Middle frontal gyrus (tissue), 1 donor: ENCODE measurements around the gene GXYLT1.
"Not testable (repeated sequence)": the region's sequence is repeated elsewhere in the genome, so short reads cannot be mapped to it uniquely, and the experiment has no call there.

ENCODE experiments used
- DNase-seq: peaks from one replicate; pipeline ENCODE4 v3.0.0-alpha.2; 2015; ENCODE audit warnings: low spot score; ENCODE audit errors: extremely low spot score

Gene GXYLT1, protein sequence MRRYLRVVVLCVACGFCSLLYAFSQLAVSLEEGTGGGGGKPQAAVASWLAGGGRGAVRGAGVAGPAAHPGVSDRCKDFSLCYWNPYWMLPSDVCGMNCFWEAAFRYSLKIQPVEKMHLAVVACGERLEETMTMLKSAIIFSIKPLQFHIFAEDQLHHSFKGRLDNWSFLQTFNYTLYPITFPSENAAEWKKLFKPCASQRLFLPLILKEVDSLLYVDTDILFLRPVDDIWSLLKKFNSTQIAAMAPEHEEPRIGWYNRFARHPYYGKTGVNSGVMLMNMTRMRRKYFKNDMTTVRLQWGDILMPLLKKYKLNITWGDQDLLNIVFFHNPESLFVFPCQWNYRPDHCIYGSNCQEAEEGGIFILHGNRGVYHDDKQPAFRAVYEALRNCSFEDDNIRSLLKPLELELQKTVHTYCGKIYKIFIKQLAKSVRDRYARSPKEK

DNA sequence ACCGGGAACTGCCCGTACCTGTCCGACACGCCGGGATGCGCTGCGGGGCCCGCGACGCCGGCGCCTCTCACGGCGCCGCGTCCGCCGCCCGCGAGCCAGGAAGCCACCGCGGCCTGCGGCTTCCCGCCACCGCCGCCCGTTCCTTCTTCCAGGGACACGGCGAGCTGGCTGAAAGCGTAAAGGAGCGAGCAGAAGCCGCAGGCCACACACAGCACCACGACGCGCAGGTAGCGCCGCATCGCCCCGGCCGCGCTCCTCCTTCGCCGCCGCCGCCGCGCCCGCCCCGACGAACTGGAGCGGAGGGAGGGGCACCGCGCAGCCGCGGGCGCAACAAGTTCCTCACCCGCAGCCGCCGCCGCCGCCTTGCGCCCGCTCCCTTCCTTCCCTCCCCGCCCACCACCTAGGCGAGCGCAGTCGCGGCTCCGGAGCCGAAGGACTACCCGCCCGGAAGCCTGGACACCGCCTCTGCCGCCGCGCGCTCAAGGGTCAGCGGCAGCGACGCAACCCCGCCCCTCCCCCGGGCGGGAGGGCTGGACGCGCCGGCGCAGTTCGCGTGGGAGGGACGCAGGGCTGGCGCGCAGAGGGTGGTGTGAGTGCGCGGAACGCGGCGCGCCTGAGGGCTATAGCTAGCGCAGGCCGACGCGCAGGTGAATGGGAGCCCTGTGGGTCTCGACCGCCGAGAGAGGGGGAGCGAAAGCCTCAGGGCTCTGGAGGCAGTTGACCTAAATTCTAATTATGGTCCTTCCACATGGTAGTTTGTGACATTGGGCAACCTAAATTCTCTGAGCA, at the start of gene GXYLT1:
TSS of gene GXYLT1 (minus strand) at position 467 of the 789 bp plus-strand sequence. CDS start at position 239, 228 bp downstream.
- DNase-seq: peak; percentile 84

DNA sequence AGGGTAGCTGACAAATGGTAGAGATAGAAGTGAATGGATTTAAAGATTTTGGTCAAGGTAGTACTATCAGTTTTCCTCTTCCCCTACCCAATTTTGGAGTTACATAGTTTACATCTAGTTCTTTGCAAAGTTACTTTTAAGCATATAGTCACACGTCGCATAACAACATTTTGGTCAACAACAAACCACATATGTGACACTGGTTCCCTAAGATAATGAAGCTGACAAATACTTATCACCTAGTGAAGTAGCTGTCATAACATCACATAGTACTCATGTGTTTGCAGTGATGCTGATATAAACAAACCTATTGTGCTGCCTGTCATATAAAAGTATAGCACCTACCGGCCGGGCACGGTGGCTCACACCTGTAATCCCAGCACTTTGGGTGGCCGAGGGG, 48.0 kb upstream of the GXYLT1 start:
- DNase-seq: no peak

DNA sequence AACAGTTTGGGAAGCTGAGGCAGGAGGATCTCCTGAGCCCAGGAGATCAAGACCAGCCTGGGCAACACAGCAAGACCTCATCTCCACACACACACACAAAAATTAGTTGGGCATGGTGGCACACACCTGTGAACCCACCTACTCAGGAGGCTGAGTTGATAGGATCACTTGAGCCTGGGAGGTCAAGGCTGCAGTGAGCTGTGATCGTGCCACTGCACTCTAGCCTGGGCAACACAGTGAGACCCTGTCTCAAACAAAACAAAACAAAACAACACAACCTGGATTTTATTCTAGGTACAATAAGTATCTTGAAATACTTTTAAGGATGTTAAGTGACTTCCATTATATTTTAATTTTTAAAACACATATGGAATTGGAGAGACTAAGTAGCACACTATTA, 47.6 kb upstream of the GXYLT1 start:
- DNase-seq: no peak

DNA sequence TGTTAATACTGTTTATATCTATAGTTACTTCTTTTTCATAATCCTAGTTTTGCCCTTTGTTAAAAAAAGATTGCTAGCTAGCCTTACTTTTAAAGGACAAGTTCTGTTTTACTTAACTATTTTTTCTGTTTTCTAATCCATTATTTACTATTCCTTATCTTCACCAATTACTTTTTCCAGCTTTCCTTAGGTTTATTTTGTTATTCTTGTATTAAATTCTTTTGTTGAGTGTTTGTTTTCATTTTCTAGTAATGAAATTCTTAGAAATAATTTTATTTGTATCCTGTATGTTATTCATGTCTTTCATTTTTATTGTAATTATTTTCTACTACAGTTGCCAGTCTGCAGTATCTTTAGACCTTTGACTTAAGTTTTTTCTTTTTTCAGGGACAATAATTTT, 45.7 kb upstream of the GXYLT1 start:
- no peak for DNase-seq

DNA sequence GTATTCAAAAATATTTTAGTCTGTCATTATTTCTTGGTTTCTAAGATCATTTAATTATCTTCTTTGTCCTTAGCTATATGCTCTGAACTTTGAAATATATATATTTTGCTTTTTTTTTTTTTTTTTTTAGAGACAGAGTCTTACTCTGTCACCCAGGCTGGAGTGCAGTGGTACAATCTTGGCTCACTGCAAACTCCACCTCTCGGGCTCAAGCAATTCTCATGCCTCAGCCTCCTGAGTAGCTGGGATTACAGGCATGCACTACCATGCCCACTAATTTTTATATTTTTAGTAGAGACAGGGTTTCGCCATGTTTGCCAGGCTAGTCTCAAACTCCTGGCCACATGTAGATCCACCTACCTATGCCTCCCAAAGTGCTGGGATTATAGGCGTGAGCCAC, 43.6 kb upstream of the GXYLT1 start:
- DNase-seq: not testable (repeated sequence)

DNA sequence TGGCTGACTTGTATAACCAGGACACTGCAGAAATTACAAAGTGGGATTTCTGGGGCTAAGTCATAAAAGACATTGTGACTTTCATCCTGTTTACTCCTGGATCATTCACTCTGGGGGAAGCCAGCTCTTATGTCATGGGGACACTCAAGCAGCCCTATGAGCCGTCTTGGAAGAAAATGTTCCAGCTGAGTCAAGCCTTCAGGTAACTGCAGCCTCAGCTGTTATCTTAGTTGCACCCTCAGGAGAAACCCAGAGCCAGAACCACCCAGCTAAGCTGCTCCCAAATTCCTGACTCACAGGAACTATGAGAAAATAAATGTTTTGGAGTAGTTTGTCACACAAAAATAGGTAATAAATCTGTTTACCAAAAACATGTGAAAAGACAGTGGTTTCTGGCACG, 43.1 kb upstream of the GXYLT1 start:
- no peak for DNase-seq

DNA sequence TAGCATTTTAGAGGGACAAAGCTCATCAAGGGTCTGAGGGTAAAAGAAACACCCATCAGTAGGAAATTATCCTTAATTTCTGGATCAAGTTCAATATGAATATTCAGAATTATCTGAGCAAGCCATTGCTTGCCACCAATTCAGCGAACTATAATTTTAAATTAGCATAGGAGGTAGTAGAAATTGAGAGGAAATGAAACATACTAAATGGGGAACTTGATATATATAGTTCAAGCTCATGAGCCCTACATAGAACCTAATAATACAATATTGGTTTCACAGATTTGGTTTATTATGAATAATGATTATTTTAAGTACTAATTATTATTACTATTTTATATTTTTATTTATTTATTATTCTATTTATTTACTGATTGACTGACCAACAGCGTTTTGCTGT, 42.1 kb upstream of the GXYLT1 start:
- DNase-seq: no peak

DNA sequence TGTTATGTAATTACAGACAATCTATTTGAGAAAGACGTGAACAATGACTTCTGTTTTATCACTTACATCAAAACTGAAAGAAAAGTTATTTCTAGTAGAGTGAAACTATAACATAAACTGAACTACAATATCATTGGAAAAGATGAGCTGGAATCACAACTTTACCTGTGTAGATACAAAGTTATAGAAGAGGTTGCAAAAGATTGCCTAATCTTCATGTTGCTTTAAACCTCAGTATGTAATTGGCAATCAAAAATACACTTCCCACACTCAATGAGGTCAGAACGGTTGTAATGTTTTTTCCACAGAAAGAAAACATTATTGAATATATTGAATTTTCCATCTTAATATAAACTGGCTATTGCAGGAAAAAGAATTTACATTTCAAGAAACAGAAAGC, 37.7 kb upstream of the GXYLT1 start:
- no peak for DNase-seq

DNA sequence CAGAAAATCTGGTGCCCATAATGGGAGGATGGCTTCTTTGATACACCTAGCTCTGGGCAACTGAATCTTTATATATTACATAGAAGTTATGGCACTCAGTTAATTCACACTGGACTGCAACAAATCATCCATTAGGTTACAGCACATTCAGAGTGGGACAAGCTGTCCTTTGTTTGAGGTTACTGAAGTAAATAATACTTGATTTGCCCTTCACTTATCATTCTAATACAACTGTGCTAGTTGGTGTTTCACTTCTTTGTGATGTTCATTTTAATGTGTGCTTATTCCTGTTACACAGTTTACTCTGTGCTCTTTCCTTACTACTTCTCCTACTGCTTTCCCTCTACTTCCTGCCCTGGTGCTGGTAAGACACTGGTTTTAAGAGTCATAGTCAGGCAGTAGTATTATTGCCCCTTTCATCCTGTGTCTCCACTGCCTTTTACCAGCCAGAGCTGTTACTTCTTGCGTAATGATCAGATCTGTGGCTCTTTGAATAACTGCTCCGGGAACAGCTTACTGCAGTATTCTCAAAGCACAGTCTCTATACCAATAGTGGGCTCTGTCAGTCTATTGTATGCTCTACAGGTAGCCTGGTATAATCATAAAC, 36.4 kb upstream of the GXYLT1 start:
- no peak for DNase-seq

DNA sequence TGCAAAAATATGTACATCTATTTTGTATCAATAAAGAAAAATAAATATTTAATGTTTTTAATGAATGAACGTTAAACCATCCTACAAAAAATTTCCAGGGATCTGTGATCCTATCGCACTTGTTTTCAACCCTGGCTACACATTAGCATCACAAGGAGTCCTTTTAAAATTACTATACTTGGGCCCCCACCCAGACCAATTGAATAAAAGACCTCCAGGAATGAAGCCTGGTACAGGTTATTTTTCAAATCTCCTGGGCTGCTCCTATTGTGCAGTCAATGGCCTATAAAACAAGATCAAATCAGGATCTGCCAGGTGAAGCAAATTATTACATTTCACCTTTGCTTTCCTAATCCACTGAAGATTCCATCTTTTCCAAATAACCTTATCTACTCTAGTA, 33.4 kb upstream of the GXYLT1 start:
- DNase-seq: no peak

DNA sequence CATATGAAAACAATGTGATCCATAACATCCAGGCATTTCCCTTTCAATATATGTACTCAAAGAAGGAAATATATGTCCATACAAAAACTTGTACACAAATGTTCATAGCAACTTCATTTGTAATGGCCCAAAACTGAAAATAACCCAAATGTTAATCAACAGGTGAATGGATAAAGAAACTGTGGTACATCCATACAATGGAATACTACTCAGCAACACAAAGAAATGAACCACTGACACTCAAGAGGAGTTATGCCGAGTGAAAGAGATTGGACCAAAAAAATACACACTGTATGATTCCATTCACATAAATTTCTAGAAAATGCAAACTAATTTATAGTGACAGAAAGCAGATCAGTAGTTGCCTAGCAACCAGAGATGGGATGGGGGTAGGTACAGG, 30.3 kb upstream of the GXYLT1 start:
- DNase-seq: no peak

DNA sequence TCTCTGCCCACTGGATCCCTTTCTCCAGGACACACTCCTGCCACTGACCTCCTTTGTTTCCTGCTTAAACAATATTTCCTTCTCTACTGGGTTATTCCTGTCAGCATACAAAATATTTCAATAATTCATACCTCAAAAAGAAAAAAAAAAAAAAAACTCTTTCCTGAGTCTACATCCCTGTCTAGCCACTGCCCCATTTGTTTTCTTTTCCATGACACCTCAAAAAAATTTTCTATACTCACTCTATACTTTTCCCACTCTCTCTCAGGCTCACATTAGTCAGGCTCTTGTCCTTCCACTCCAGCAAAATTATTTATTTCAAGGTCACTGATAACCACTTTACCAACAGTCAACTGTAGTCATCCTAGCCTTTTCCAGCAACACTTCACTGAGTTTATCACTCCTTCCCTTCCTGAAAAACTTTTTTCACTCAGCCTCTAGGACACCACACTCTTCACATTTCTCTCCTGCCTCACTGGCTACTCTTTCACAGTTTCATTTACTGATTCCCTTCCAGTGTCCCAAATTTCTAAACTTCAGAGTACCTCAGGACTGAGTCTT, 29.4 kb upstream of the GXYLT1 start:
- no peak for DNase-seq

DNA sequence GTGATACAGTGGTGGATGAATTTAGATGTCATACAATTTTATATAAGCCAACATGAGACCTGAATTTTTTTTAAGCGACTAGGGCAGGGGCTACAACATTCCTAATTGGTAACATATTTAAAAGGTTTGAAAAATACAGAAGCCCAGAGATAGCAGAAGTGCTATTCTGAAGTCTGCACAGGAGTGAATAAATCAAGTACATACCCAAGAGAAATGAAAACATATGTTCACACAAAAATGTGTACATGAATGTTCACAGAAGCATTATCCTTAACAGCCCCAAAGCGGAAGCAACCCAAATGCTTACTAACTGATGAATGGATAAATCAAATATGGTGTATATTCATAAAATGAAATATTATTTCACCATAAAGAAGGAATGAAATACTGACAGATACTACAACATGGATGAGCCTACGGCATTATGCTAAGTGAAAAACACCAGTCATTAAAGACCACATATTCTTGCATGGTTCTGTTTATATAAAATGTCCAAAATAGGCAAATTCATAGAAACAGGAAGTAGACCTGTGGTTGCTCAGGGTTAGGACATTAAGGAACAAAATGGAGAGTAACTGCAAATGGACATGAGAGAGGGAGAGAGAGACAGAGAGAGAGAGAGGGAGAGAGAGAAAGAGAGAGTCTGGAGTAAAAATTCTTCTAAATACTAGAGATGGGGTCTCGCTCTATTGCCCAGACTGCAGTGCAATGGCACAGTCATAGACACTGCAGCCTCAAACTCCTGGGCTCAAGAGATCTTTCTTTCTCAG, 28.0 kb upstream of the GXYLT1 start:
- DNase-seq: no peak

DNA sequence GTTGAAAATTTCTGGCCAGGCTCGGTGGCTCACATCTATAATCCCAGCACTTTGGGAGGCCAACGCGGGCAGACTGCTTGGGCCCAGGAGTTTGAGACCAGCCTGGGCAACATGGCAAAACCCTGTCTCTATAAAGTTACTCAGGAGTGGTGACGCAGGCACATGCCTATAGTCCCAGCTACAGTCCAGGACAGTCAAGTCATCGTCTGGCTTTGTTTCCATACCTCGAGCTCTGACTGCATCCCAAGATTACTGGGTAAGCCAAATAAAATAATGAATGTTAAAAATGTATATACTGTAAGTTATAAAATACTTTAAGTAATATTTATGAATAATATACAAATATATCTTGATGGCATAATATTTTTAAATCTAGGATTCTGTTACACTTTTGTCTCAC, 23.0 kb upstream of the GXYLT1 start:
- DNase-seq: no peak

DNA sequence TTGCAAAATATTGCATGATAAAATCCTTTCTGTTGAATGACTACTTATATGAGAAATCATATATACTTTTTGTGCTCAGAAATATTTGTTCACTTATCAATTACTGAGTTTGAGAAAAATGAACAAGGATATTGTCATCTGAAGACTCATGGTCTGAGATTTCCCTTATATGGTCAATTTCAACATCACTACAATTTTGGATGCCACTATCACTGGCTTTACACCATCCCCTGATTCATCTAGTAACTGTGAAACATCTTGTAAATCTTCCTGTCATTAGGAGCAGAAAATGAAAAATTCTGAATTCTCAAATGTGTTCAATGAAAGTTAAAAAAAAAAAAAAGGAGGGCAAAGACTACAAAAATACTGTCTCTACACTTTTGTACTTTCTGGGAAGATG, 21.8 kb upstream of the GXYLT1 start:
- no peak for DNase-seq

DNA sequence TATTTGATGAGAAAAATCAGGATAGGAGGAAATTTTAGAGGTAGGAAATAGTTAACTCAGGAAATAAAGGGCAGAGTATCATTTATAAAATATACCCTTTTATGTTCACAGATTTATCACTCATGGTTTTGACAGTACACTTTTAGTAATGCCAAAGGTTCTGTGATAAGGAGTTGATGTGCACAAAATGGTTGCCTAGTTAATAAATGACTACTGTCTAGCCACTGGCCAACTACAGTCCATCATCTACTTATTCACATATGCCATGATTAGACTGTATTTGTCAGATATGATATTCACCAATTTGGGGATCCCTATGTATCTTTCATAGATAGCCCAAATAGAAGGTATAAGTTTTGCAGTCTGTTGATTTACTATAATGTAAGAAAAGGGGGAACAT, 19.2 kb upstream of the GXYLT1 start:
- DNase-seq: no peak

DNA sequence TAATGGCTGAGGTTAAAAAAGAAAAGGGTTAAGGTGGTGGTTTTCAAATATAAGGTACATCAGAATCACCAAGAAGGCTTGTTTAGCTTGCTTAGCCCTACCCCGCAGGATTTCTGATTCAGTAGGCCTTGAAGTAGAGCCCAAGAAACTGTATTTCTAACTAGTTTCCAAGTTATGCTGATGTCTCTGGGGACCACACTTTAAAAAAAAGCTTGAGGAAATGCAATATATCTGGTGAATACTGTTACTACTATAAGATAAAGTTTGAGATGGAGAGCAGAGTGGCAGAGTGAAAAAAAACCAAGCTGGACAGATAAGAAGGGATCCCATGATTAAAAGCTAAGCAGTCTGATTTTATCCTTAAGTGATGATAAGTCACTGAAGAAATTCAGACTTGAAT, 18.3 kb upstream of the GXYLT1 start:
- no peak for DNase-seq

DNA sequence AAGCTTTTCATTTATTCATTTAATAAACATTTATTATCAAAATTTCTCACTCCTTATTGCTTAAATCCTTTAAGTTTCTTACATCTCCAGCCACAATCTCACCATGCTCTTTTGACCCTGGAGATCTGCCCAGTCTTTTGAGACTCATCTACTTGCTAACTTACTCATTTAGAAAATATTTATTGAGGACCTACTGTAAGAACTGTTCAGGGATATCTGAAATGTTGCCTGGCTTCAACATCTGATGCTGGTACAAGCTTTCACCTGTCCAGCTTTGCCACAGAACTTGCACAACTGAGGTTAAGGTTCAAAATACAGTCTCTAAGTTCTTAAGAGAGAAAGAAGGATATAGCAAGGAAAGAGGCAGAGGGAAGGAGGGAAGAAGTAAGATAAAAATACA, 17.5 kb upstream of the GXYLT1 start:
- no peak for DNase-seq

DNA sequence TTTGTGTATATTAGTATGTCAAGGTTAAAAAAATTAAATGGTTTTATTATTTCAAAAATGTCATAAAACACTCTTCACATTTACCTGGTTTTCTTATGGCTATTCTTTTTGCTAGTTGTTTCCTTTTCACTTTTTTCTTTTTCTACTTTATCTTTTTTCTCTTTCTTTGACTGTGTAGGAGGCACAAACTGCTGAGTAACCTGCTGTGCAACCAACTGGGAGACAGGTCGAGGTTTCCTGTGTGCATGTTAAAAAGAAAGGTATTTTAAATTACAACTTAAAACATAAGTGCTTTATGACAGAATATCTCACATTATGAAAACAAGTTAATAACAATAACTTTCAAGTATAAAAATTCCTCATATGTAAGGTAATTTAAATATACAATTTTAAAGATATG, 16.9 kb upstream of the GXYLT1 start:
- no peak for DNase-seq

DNA sequence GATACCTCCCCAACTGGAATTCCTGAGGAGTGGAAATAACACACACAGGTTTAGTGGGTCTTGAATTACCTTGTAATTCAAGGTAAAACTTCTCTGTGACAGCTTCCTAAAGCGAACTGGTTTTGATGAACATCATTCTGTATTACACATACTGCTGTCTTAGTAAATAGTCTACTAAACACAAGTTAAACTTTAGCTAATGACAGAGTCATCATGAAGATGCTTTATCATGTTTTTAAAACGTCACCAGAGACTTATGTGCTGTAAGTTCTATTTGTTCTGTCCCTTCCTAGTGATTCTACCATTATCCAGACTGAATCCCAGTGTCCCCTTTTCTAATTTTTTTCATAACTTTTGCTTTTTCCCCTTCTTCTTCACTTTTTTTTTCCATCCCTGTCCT, 11.6 kb upstream of the GXYLT1 start:
- no peak for DNase-seq

DNA sequence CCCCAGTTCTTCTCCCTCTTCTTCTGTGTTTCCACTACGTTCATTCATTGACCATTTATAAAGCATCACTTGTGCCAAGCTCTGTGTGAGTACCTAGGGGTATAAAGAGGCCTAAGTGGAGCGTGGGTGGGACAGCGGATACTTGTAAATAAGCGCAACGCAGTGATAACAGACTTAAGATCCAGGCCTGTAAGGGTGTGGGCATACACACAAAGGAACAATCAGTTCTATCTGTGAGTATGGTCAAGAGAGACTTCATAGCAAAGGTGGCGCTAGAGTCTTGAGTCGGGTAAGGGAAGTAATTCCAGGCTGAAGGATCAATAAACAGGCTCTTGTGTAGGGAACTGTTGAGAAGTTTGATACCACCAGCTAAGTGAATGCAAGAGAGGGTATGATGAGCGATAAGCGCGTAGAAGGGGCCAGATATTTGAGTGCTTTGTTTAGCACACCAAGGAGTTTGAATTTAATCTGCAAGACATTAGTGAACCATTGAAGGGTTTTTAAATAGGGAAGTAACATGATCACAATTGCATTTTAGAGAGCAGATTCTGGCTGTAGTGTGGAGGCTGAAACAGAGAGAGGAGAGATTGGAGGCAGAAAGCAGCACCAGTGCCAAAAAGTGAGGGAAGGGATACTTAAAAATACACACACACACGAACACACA, 1.0 kb upstream of the GXYLT1 start:
- DNase-seq: no peak
